Stimulated activated memory B cell treated with anti-CD40 and anti-IgM and Interleukin-4, amounts not matched to agents 10 μg/mL and 1 μg/mL and 100 μg/mL, for 72 hours (primary cell): Measurements from ENCODE around the gene SH3PXD2A.

Experiments used
- ATAC-seq: fragments of 150-1000 bp; cut with Tn5 transposase; 2 replicates; pipeline ENCODE4 v1.10.0; 2021
- H3K27ac Mint-ChIP-seq: one replicate; pipeline ENCODE4 v1.8.0; 2022; ENCODE audit warnings: mild to moderate bottlenecking, mixed read lengths
- H3K27me3 Mint-ChIP-seq: one replicate; pipeline ENCODE4 v1.8.0; 2022; ENCODE audit warnings: mixed read lengths
- H3K36me3 Mint-ChIP-seq: one replicate; pipeline ENCODE4 v1.8.0; 2022; ENCODE audit warnings: mixed read lengths
- H3K4me1 Mint-ChIP-seq: one replicate; pipeline ENCODE4 v1.8.0; 2022; ENCODE audit warnings: mixed read lengths
- H3K4me3 Mint-ChIP-seq: one replicate; pipeline ENCODE4 v1.8.0; 2022; ENCODE audit warnings: mild to moderate bottlenecking, moderate library complexity, mixed read lengths
- H3K9me3 Mint-ChIP-seq: one replicate; pipeline ENCODE4 v1.8.0; 2022; ENCODE audit warnings: mixed read lengths

Gene SH3PXD2A

GRCh38 chr10:103791291-103791690, 64.1 kb downstream of the SH3PXD2A start:
- no peak overlapping the region for H3K4me3 Mint-ChIP-seq
- H3K36me3 Mint-ChIP-seq = no peaks in the 10 kb centered on the region
- no peaks in the 10 kb centered on the region for H3K4me1 Mint-ChIP-seq
- ATAC-seq = no peak
- H3K27me3 Mint-ChIP-seq = peaks cover 30% of the 10 kb centered on the region
- no peak overlapping the region for H3K27ac Mint-ChIP-seq
- no peaks in the 10 kb centered on the region for H3K9me3 Mint-ChIP-seq

- H3K27ac Mint-ChIP-seq = no peak overlapping the region
- no peak for ATAC-seq
- H3K36me3 Mint-ChIP-seq = no peaks in the 10 kb centered on the region
- peaks cover 31% of the 10 kb centered on the region for H3K27me3 Mint-ChIP-seq
- no peaks in the 10 kb centered on the region for H3K9me3 Mint-ChIP-seq
- no peaks in the 10 kb centered on the region for H3K4me1 Mint-ChIP-seq
- H3K4me3 Mint-ChIP-seq = no peak overlapping the region
These were observed 64.8 kb downstream of the SH3PXD2A start for GRCh38 chr10:103790580-103790979.

GRCh38 chr10:103789771-103790201, 65.6 kb downstream of the SH3PXD2A start:
- Mint-ChIP-seq H3K27me3 (peaks cover 38% of the 10 kb centered on the region), H3K4me3 (no peak overlapping the region), H3K9me3 (no peaks in the 10 kb centered on the region), H3K36me3 (no peaks in the 10 kb centered on the region), H3K27ac (no peak overlapping the region), H3K4me1 (no peaks in the 10 kb centered on the region)
- ATAC-seq = no peak

- Mint-ChIP-seq H3K36me3 (no peaks in the 10 kb centered on the region), H3K27me3 (peaks cover 38% of the 10 kb centered on the region), H3K27ac (no peak overlapping the region), H3K9me3 (no peaks in the 10 kb centered on the region), H3K4me3 (no peak overlapping the region), H3K4me1 (no peaks in the 10 kb centered on the region)
- no peak for ATAC-seq
These were observed 66.2 kb downstream of the SH3PXD2A start for GRCh38 chr10:103789161-103789560.

- no peak for ATAC-seq
- no peaks in the 10 kb centered on the region for H3K4me1 Mint-ChIP-seq
- no peak overlapping the region for H3K27ac Mint-ChIP-seq
- H3K36me3 Mint-ChIP-seq = no peaks in the 10 kb centered on the region
- no peaks in the 10 kb centered on the region for H3K9me3 Mint-ChIP-seq
- no peak overlapping the region for H3K4me3 Mint-ChIP-seq
- peaks cover 50% of the 10 kb centered on the region for H3K27me3 Mint-ChIP-seq
These were observed 68.0 kb downstream of the SH3PXD2A start for GRCh38 chr10:103787331-103787730.

- H3K4me1 Mint-ChIP-seq = no peaks in the 10 kb centered on the region
- ATAC-seq = no peak
- no peak overlapping the region for H3K27ac Mint-ChIP-seq
- no peaks in the 10 kb centered on the region for H3K36me3 Mint-ChIP-seq
- H3K4me3 Mint-ChIP-seq = no peak overlapping the region
- peaks cover 61% of the 10 kb centered on the region for H3K27me3 Mint-ChIP-seq
- no peaks in the 10 kb centered on the region for H3K9me3 Mint-ChIP-seq
These were observed 69.4 kb downstream of the SH3PXD2A start for GRCh38 chr10:103786020-103786419.

GRCh38 chr10:103784723-103785418, 70.5 kb downstream of the SH3PXD2A start:
- H3K27me3 Mint-ChIP-seq = peaks cover 69% of the 10 kb centered on the region
- no peaks in the 10 kb centered on the region for H3K9me3 Mint-ChIP-seq
- no peaks in the 10 kb centered on the region for H3K4me1 Mint-ChIP-seq
- ATAC-seq = no peak
- no peak overlapping the region for H3K27ac Mint-ChIP-seq
- no peak overlapping the region for H3K4me3 Mint-ChIP-seq
- H3K36me3 Mint-ChIP-seq = no peaks in the 10 kb centered on the region

GRCh38 chr10:103784089-103784488, 71.3 kb downstream of the SH3PXD2A start:
- no peaks in the 10 kb centered on the region for H3K4me1 Mint-ChIP-seq
- no peak for ATAC-seq
- H3K27me3 Mint-ChIP-seq = peaks cover 76% of the 10 kb centered on the region
- no peaks in the 10 kb centered on the region for H3K9me3 Mint-ChIP-seq
- H3K27ac Mint-ChIP-seq = no peak overlapping the region
- no peaks in the 10 kb centered on the region for H3K36me3 Mint-ChIP-seq
- H3K4me3 Mint-ChIP-seq = no peak overlapping the region

- Mint-ChIP-seq H3K4me3 (no peak overlapping the region), H3K27ac (no peak overlapping the region), H3K27me3 (peaks cover 80% of the 10 kb centered on the region), H3K9me3 (no peaks in the 10 kb centered on the region), H3K36me3 (no peaks in the 10 kb centered on the region), H3K4me1 (no peaks in the 10 kb centered on the region)
- ATAC-seq = no peak
These were observed 71.7 kb downstream of the SH3PXD2A start for GRCh38 chr10:103783681-103784080.

- H3K9me3 Mint-ChIP-seq = no peaks in the 10 kb centered on the region
- H3K4me3 Mint-ChIP-seq = no peak overlapping the region
- H3K27me3 Mint-ChIP-seq = peaks cover 82% of the 10 kb centered on the region
- no peak for ATAC-seq
- H3K4me1 Mint-ChIP-seq = peaks cover 14% of the 10 kb centered on the region
- no peak overlapping the region for H3K27ac Mint-ChIP-seq
- no peaks in the 10 kb centered on the region for H3K36me3 Mint-ChIP-seq
These were observed 73.9 kb downstream of the SH3PXD2A start for GRCh38 chr10:103781329-103782061.

- no peak for ATAC-seq
- Mint-ChIP-seq H3K4me3 (no peak overlapping the region), H3K27ac (no peak overlapping the region), H3K9me3 (no peaks in the 10 kb centered on the region), H3K4me1 (peaks cover 15% of the 10 kb centered on the region), H3K27me3 (peaks cover 85% of the 10 kb centered on the region), H3K36me3 (no peaks in the 10 kb centered on the region)
These were observed 74.9 kb downstream of the SH3PXD2A start for GRCh38 chr10:103780242-103781149.

- peaks cover 15% of the 10 kb centered on the region for H3K4me1 Mint-ChIP-seq
- H3K9me3 Mint-ChIP-seq = no peaks in the 10 kb centered on the region
- H3K27me3 Mint-ChIP-seq = peaks cover 77% of the 10 kb centered on the region
- ATAC-seq = no peak
- H3K27ac Mint-ChIP-seq = no peak overlapping the region
- no peaks in the 10 kb centered on the region for H3K36me3 Mint-ChIP-seq
- no peak overlapping the region for H3K4me3 Mint-ChIP-seq
These were observed 76.8 kb downstream of the SH3PXD2A start for GRCh38 chr10:103778358-103779139.

- H3K27me3 Mint-ChIP-seq = peaks cover 62% of the 10 kb centered on the region
- peak; percentile 82 for ATAC-seq
- H3K4me1 Mint-ChIP-seq = peaks cover 21% of the 10 kb centered on the region
- no peaks in the 10 kb centered on the region for H3K9me3 Mint-ChIP-seq
- H3K4me3 Mint-ChIP-seq = no peak overlapping the region
- no peaks in the 10 kb centered on the region for H3K36me3 Mint-ChIP-seq
- H3K27ac Mint-ChIP-seq = no peak overlapping the region
These were observed 78.3 kb downstream of the SH3PXD2A start for GRCh38 chr10:103776878-103777591.

- ATAC-seq = no peak
- Mint-ChIP-seq H3K27ac (peak overlapping the region; percentile 33), H3K4me3 (no peak overlapping the region), H3K36me3 (no peaks in the 10 kb centered on the region), H3K4me1 (peaks cover 34% of the 10 kb centered on the region), H3K27me3 (peaks cover 52% of the 10 kb centered on the region), H3K9me3 (no peaks in the 10 kb centered on the region)
These were observed 79.6 kb downstream of the SH3PXD2A start for GRCh38 chr10:103775776-103776175.
